MCF 10A (cell line): ENCODE data around the gene CELF5. TPM values are rescaled to one million over a fixed set of nuclear protein-coding genes. Genes with fewer than 3 reads are reported as not detected.

Experiments used
- BruUV-seq: library from RNA; stranded (reverse); fragments of 400-500 nt; replicated peaks from 2 replicates; lab custom pipeline; 2021; lab: Mats Ljungman, UMichigan
- CTCF ChIA-PET: fragments of 300-600 bp; sonication (Branson Sonifier 250); formaldehyde crosslinking; extraction: SDS; loops from one replicate; lab custom pipeline; 2021; ENCODE audit warnings: antibody characterized with exemption, inconsistent platforms; lab: Yijun Ruan, JAX
- POLR2A ChIA-PET: fragments of 300-600, 350-650 bp; sonication (Branson Sonifier 250); formaldehyde crosslinking; extraction: SDS; loops from one replicate; lab custom pipeline; 2020; ENCODE audit warnings: antibody characterized with exemption, inconsistent platforms; lab: Yijun Ruan, JAX
- DNase-seq: peaks from one replicate; pipeline ENCODE4 v3.0.0-alpha.2; 2018; ENCODE audit not compliant: unreplicated experiment
- H3K27ac Mint-ChIP-seq: one replicate; pipeline ENCODE4 v1.8.0; 2022; ENCODE audit warnings: mild to moderate bottlenecking, low read depth, mixed read lengths; ENCODE audit not compliant: unreplicated experiment
- H3K27me3 Mint-ChIP-seq: one replicate; pipeline ENCODE4 v1.8.0; 2022; ENCODE audit warnings: mixed read lengths; ENCODE audit not compliant: insufficient read depth, unreplicated experiment
- H3K36me3 Mint-ChIP-seq: one replicate; pipeline ENCODE4 v1.8.0; 2022; ENCODE audit warnings: mild to moderate bottlenecking, moderate library complexity, mixed read lengths; ENCODE audit not compliant: insufficient read depth, unreplicated experiment
- H3K4me1 Mint-ChIP-seq: one replicate; pipeline ENCODE4 v1.8.0; 2022; ENCODE audit warnings: mixed read lengths; ENCODE audit not compliant: insufficient read depth, unreplicated experiment
- H3K4me3 Mint-ChIP-seq: one replicate; pipeline ENCODE4 v1.8.0; 2022; ENCODE audit warnings: mild to moderate bottlenecking, moderate library complexity, mixed read lengths; ENCODE audit not compliant: unreplicated experiment
- H3K9me3 Mint-ChIP-seq: one replicate; pipeline ENCODE4 v1.8.0; 2022; ENCODE audit warnings: mixed read lengths; ENCODE audit not compliant: unreplicated experiment
- intact Hi-C: fragments of 100-400 bp; cut with micrococcal nuclease; formaldehyde crosslinking; loops from 2 replicates; pipeline ENCODE4 v1.14.1; 2022
- total RNA-seq: library from RNA; stranded (reverse); gene quantifications from 2 replicates; pipeline ENCODE4 v1.2.3, GENCODE V29; 2022
- TF ChIP-seq, protein P1 (sequence below): fragments of 200-600 bp; IDR thresholded peaks from one replicate; pipeline ENCODE4 v1.8.0; 2022; ENCODE audit warnings: antibody characterized with exemption, mild to moderate bottlenecking; ENCODE audit not compliant: unreplicated experiment

Gene CELF5
- total RNA-seq, 1 experiment from 2014 or later, result 0.30 TPM

DNA sequence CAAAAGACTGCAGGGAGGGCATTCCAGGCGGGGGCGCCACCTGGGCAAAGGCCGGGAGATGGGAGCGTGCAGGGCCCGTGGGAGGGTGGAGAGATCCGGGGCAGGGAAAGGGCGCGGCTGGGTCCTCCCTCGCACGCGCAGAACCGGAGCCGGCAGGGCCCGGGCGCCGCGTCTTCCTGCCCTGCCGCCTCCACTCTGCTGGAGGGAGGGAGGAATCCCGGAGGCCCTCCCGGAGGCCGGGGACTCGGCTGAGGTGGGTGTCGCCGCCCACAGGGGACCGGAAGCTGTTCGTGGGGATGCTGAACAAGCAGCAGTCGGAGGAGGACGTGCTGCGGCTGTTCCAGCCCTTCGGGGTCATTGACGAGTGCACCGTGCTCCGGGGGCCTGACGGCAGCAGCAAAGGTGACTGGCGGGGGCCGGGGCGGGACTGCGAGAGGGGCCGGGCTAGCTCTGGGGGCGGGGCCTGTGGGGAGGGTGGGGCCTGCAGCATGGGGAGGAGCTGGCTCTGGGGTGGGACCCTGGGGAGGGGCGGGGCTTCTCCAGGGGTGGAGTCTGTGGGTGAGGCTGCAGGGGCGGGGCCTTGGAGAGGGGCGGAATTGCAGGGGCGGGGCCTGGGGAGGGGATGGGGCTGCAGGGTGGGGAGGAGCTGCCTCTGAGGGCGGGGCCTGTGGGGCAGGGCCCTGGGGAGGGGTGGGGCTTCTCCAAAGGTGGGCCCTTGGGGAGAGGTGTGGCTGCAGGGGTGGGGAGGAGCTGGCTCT lies 51.3 kb downstream of the CELF5 start:
- peak; percentile 91 for DNase-seq
- intact Hi-C loops, result no loop called here
- Mint-ChIP-seq H3K27me3 (peaks cover 40% of the 10 kb centered on the region), H3K4me1 (no peaks in the 10 kb centered on the region), H3K36me3 (no peaks in the 10 kb centered on the region), H3K9me3 (no peaks in the 10 kb centered on the region), H3K4me3 (peak overlapping the region; percentile 77), H3K27ac (no peak overlapping the region)
- ChIA-PET CTCF (interaction anchor here (0.5 kb wide), 1 partner anchor 8 kb away, joined by 4 read pairs; no protein-coding TSS in a partner anchor), POLR2A (interaction anchor here (0.6 kb wide), 1 partner anchor 10 kb away, joined by 4 read pairs; no protein-coding TSS in a partner anchor)
- TF ChIP-seq, protein P1, sequence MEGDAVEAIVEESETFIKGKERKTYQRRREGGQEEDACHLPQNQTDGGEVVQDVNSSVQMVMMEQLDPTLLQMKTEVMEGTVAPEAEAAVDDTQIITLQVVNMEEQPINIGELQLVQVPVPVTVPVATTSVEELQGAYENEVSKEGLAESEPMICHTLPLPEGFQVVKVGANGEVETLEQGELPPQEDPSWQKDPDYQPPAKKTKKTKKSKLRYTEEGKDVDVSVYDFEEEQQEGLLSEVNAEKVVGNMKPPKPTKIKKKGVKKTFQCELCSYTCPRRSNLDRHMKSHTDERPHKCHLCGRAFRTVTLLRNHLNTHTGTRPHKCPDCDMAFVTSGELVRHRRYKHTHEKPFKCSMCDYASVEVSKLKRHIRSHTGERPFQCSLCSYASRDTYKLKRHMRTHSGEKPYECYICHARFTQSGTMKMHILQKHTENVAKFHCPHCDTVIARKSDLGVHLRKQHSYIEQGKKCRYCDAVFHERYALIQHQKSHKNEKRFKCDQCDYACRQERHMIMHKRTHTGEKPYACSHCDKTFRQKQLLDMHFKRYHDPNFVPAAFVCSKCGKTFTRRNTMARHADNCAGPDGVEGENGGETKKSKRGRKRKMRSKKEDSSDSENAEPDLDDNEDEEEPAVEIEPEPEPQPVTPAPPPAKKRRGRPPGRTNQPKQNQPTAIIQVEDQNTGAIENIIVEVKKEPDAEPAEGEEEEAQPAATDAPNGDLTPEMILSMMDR, result no peak
- no TSS peak for BruUV-seq

DNA sequence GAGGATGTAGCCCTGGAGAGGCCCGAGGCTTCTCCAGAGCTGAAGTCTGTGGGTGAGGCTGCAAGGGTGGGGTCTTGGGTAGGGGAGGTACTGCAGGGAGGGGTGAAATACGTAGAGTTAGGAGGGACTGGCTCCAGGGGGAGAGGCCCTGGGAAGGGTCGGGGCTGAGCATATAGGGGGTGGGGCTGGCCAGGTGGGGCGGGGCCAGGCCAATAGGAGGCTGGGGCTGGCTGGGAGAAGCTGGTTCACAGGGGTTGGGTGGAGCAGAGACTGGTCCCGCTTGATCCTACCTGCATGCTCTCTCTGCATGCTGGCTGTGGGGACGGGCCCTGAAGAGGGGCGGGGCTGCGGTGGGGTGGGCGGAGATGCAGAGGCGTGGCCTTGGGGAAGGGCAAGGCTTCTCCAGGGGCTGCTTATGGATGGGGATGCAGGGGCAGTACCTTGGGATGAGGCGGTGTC lies 51.9 kb downstream of the CELF5 start:
- Mint-ChIP-seq H3K4me3 (peak overlapping the region; percentile 77), H3K9me3 (no peaks in the 10 kb centered on the region), H3K4me1 (no peaks in the 10 kb centered on the region), H3K27ac (no peak overlapping the region), H3K27me3 (peaks cover 42% of the 10 kb centered on the region), H3K36me3 (no peaks in the 10 kb centered on the region)
- POLR2A ChIA-PET, result no interaction called here
- BruUV-seq, result no TSS peak
- intact Hi-C loops, result no loop called here
- CTCF ChIA-PET, result interaction anchor here (0.7 kb wide), 1 partner anchor 23 kb away, joined by 3 read pairs; no protein-coding TSS in a partner anchor
- TF ChIP-seq, protein P1, result no peak
- DNase-seq, result peak; percentile 73

DNA sequence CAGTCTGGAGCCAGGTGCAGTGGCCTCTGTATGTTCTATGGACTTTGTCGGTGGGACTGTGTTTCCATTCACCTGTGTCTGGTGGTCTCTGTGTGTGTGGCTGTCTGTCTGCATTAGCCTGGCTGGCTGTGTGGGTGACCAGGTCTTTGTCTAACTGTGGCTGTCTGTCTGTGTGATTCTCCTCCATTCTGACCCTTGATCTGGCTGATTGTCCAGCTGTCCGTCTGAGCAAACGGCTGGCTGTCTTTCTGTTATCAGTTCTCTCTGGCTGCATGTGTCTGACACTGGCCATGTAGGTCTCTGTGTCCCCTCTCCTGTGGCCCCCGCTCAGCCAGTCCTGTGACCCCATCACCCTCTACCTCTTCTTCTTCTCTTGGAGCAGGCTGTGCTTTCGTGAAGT lies 53.2 kb downstream of the CELF5 start:
- POLR2A ChIA-PET, result interaction anchor here (0.6 kb wide), 1 partner anchor 296 kb away, joined by 3 read pairs; no protein-coding TSS in a partner anchor
- Mint-ChIP-seq H3K4me1 (no peaks in the 10 kb centered on the region), H3K4me3 (no peak overlapping the region), H3K27me3 (peaks cover 37% of the 10 kb centered on the region), H3K9me3 (no peaks in the 10 kb centered on the region), H3K36me3 (no peaks in the 10 kb centered on the region), H3K27ac (no peak overlapping the region)
- CTCF ChIA-PET, result no interaction called here
- no peak for DNase-seq
- TF ChIP-seq, protein P1, result no peak
- no TSS peak for BruUV-seq
- intact Hi-C loops, result no loop called here

DNA sequence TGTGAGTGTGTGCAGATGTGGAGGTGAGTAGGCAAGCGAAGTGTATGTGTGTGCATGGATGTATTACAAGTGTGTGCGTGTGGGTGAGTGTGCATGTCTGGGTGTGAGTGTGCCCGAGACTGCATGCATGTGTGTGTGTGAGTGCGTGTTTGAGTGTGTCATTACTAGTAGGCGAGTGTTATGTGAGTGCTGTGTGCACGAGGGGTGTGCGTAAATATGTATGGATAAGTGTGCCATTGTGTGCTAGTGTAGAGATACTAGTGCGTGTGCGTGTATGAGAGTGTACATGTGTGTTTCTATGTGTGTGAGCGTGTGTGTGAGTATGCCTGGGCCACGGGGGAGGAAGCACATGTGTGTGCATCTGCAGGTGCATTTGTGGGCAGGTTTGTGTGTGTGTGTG lies 53.8 kb downstream of the CELF5 start:
- H3K27ac Mint-ChIP-seq, result no peak overlapping the region
- BruUV-seq, result no TSS peak
- DNase-seq, result no peak
- no peak overlapping the region for H3K4me3 Mint-ChIP-seq
- TF ChIP-seq, protein P1, result no peak
- peaks cover 33% of the 10 kb centered on the region for H3K27me3 Mint-ChIP-seq
- POLR2A ChIA-PET, result interaction anchor here (0.6 kb wide), 1 partner anchor 296 kb away, joined by 3 read pairs; no protein-coding TSS in a partner anchor
- no peaks in the 10 kb centered on the region for H3K9me3 Mint-ChIP-seq
- no peaks in the 10 kb centered on the region for H3K36me3 Mint-ChIP-seq
- intact Hi-C loops, result no loop called here
- CTCF ChIA-PET, result no interaction called here
- no peaks in the 10 kb centered on the region for H3K4me1 Mint-ChIP-seq
